Fibroblast of villous mesenchyme (primary cell): ENCODE measurements around the gene RPL18A. TPM values are rescaled to one million over a fixed set of nuclear protein-coding genes. Genes with fewer than 3 reads are reported as not detected.

Source experiments
- DNase-seq: peaks from one replicate; pipeline ENCODE4 v3.0.0-alpha.2; 2010; ENCODE audit warnings: low read depth
- H3K4me3 ChIP-seq: 2 replicates; pipeline ENCODE4 v1.5.1; 2011; ENCODE audit warnings: low read depth, mild to moderate bottlenecking, low read length
- CTCF ChIP-seq: IDR thresholded peaks from 2 replicates; pipeline ENCODE4 v1.5.1; 2012; ENCODE audit warnings: low read depth, mild to moderate bottlenecking, low read length; ENCODE audit not compliant: insufficient read depth
- total RNA-seq: library from RNA; depleted of rRNA; stranded (reverse); fragments of >200 nt; gene quantifications from 2 replicates; pipeline ENCODE4 v1.2.3, GENCODE V29; 2012

Gene RPL18A
- 686 and 964 TPM in 2 replicates for total RNA-seq

GRCh38 chr19:17859533-17860330 is at the start of gene RPL18A:
TSS of gene RPL18A (plus strand) at chr19:17859910. CDS start at chr19:17859957, 47 bp downstream.
- H3K4me3 ChIP-seq = peak within 1 kb of the TSS; percentile 94
- peak; percentile 71 for TF ChIP-seq CTCF
- DNase-seq = peak; percentile 100

GRCh38 chr19:17811103-17811502 is 48.6 kb upstream of the RPL18A start:
- no peak overlapping the region for H3K4me3 ChIP-seq
- no peak for TF ChIP-seq CTCF
- no peak for DNase-seq

- no peak for DNase-seq
- no peak for TF ChIP-seq CTCF
- H3K4me3 ChIP-seq = no peak overlapping the region
Observed at GRCh38 chr19:17811681-17812080, 48.0 kb upstream of the RPL18A start.

GRCh38 chr19:17812099-17812498 is 47.6 kb upstream of the RPL18A start:
- no peak for TF ChIP-seq CTCF
- no peak overlapping the region for H3K4me3 ChIP-seq
- no peak for DNase-seq

- no peak overlapping the region for H3K4me3 ChIP-seq
- TF ChIP-seq CTCF = no peak
- no peak for DNase-seq
Observed at GRCh38 chr19:17817668-17818363, 41.9 kb upstream of the RPL18A start.

- DNase-seq = no peak
- H3K4me3 ChIP-seq = no peak within 1 kb of the TSS
- no peak for TF ChIP-seq CTCF
Observed at GRCh38 chr19:17821190-17821589, 38.5 kb upstream of the RPL18A start, which contains the start of gene INSL3. TSS of gene INSL3 (minus strand) at chr19:17821519. CDS start at chr19:17821506, 13 bp downstream.
